NCI-H82 (cell line): ENCODE data around the gene NPAS3.

ENCODE experiments used
- DNase-seq: peaks from one replicate; lab custom pipeline; 2025; lab: John Stamatoyannopoulos, UW

NPAS3 gene

GRCh38 chr14:32938719-32939253 lies at the start of gene NPAS3:
TSS of gene NPAS3 (plus strand) at chr14:32938879.
- DNase-seq, result peak; percentile 29

GRCh38 chr14:32896979-32897697 lies 41.5 kb upstream of the NPAS3 start:
- peak; percentile 36 for DNase-seq

GRCh38 chr14:32897698-32898064 lies 41.0 kb upstream of the NPAS3 start:
- DNase-seq, result no peak

GRCh38 chr14:32898876-32899275 lies 39.8 kb upstream of the NPAS3 start:
- DNase-seq, result no peak

GRCh38 chr14:32900547-32900946 lies 38.1 kb upstream of the NPAS3 start:
- DNase-seq, result no peak

GRCh38 chr14:32905013-32905412 lies 33.7 kb upstream of the NPAS3 start:
- DNase-seq, result no peak

GRCh38 chr14:32906672-32907071 lies 32.0 kb upstream of the NPAS3 start:
- no peak for DNase-seq

- no peak for DNase-seq
Observed at GRCh38 chr14:32908196-32909084, 30.2 kb upstream of the NPAS3 start.

- DNase-seq, result peak; percentile 3
Observed at GRCh38 chr14:32913725-32914124, 25.0 kb upstream of the NPAS3 start.

GRCh38 chr14:32914391-32914790 lies 24.3 kb upstream of the NPAS3 start:
- DNase-seq, result no peak

- DNase-seq, result no peak
Observed at GRCh38 chr14:32920696-32921276, 17.9 kb upstream of the NPAS3 start.

- no peak for DNase-seq
Observed at GRCh38 chr14:32925439-32925838, 13.2 kb upstream of the NPAS3 start.

GRCh38 chr14:32932302-32932913 lies 6.3 kb upstream of the NPAS3 start:
- DNase-seq, result no peak

- no peak for DNase-seq
Observed at GRCh38 chr14:32932914-32933628, 5.6 kb upstream of the NPAS3 start.

GRCh38 chr14:32933629-32934072 lies 5.0 kb upstream of the NPAS3 start:
- no peak for DNase-seq

- DNase-seq, result peak; percentile 74
Observed at GRCh38 chr14:32934073-32934880, 4.4 kb upstream of the NPAS3 start.

- DNase-seq, result peak; percentile 43
Observed at GRCh38 chr14:32934881-32935633, 3.6 kb upstream of the NPAS3 start.

GRCh38 chr14:32939254-32940065 lies 781 bp downstream of the NPAS3 start:
- DNase-seq, result peak; percentile 74

- DNase-seq, result peak; percentile 36
Observed at GRCh38 chr14:32940066-32940651, 1.5 kb downstream of the NPAS3 start.
